Epithelial cell of prostate (primary cell): ENCODE data around the gene RNF214.
"Not testable (repeated sequence)": the region's sequence is repeated elsewhere in the genome, so short reads cannot be mapped to it uniquely, and the experiment has no call there.

Experiments
- DNase-seq: peaks from one replicate; pipeline ENCODE4 v3.0.0-alpha.2; 2011; ENCODE audit warnings: low read depth, low spot score
- H3K27ac ChIP-seq: fragments of 450-650 bp; 2 replicates; pipeline ENCODE4 v1.5.1; 2017; ENCODE audit warnings: mild to moderate bottlenecking

RNF214 gene

GRCh38 chr11:117232092-117232878 lies at the start of gene RNF214:
Gene RNF214 (plus strand): TSS chr11:117232671. CDS start chr11:117234273, 1,602 bp downstream.
- H3K27ac ChIP-seq, result peak within 1 kb of the TSS; percentile 80
- peak; percentile 16 for DNase-seq

- not testable (repeated sequence) for H3K27ac ChIP-seq, DNase-seq
Observed at GRCh38 chr11:117183178-117183577, 49.3 kb upstream of the RNF214 start.

- H3K27ac ChIP-seq, result no peak overlapping the region
- no peak for DNase-seq
Observed at GRCh38 chr11:117183724-117184349, 48.6 kb upstream of the RNF214 start.

GRCh38 chr11:117185736-117186430 lies 46.6 kb upstream of the RNF214 start:
- no peak overlapping the region for H3K27ac ChIP-seq
- no peak for DNase-seq

GRCh38 chr11:117186431-117186761 lies 46.1 kb upstream of the RNF214 start:
- DNase-seq, result no peak

GRCh38 chr11:117187007-117187406 lies 45.5 kb upstream of the RNF214 start:
- DNase-seq, result no peak
- no peak overlapping the region for H3K27ac ChIP-seq

More at GRCh38 chr11:117186431-117186761, 46.1 kb upstream of the RNF214 start:
- H3K27ac ChIP-seq, result no peak overlapping the region

- no peak overlapping the region for H3K27ac ChIP-seq
Observed at GRCh38 chr11:117187428-117187798, 45.1 kb upstream of the RNF214 start.

GRCh38 chr11:117187799-117188481 lies 44.5 kb upstream of the RNF214 start:
- no peak overlapping the region for H3K27ac ChIP-seq

More at GRCh38 chr11:117187428-117187798, 45.1 kb upstream of the RNF214 start:
- no peak for DNase-seq

GRCh38 chr11:117188620-117189081 lies 43.8 kb upstream of the RNF214 start:
- no peak for DNase-seq
- no peak overlapping the region for H3K27ac ChIP-seq

More at GRCh38 chr11:117187799-117188481, 44.5 kb upstream of the RNF214 start:
- DNase-seq, result no peak

GRCh38 chr11:117189191-117189940 lies 43.1 kb upstream of the RNF214 start:
- DNase-seq, result no peak

GRCh38 chr11:117189941-117190544 lies 42.4 kb upstream of the RNF214 start:
- no peak overlapping the region for H3K27ac ChIP-seq
- no peak for DNase-seq

More at GRCh38 chr11:117189191-117189940, 43.1 kb upstream of the RNF214 start:
- no peak overlapping the region for H3K27ac ChIP-seq

GRCh38 chr11:117191680-117192400 lies 40.6 kb upstream of the RNF214 start:
- DNase-seq, result no peak
- no peak overlapping the region for H3K27ac ChIP-seq

GRCh38 chr11:117192401-117192875 lies 40.0 kb upstream of the RNF214 start:
- H3K27ac ChIP-seq, result no peak overlapping the region
- no peak for DNase-seq

GRCh38 chr11:117193130-117194020 lies 39.1 kb upstream of the RNF214 start:
- no peak overlapping the region for H3K27ac ChIP-seq

GRCh38 chr11:117194267-117194666 lies 38.2 kb upstream of the RNF214 start:
- no peak for DNase-seq
- no peak overlapping the region for H3K27ac ChIP-seq

More at GRCh38 chr11:117193130-117194020, 39.1 kb upstream of the RNF214 start:
- DNase-seq, result no peak

GRCh38 chr11:117195258-117195657 lies 37.2 kb upstream of the RNF214 start:
- DNase-seq, result no peak
- no peak overlapping the region for H3K27ac ChIP-seq

- H3K27ac ChIP-seq, result no peak overlapping the region
- DNase-seq, result no peak
Observed at GRCh38 chr11:117195761-117196160, 36.7 kb upstream of the RNF214 start.
